Activated T-helper 17 cell treated with anti-CD3 and anti-CD28 coated beads, Interleukin-2, amount 50 U/mL, for 72 hours (primary cell): ENCODE data around the gene TGFBI. TPM values are rescaled to one million over a fixed set of nuclear protein-coding genes. Genes with fewer than 3 reads are reported as not detected.
A peak's percentile ranks its signal among the peaks of the same experiment; 100 is the strongest.
"Not testable (repeated sequence)": the region's sequence is repeated elsewhere in the genome, so short reads cannot be mapped to it uniquely, and the experiment has no call there.

ENCODE experiments used
- ATAC-seq: fragments of 150-1000 bp; cut with Tn5 transposase; replicated peaks from 2 replicates; pipeline ENCODE4 v1.10.0; 2021; ENCODE audit warnings: mild to moderate bottlenecking, moderate library complexity
- H3K27ac Mint-ChIP-seq: one replicate; pipeline ENCODE4 v1.8.0; 2022; ENCODE audit warnings: mixed read lengths
- H3K27me3 Mint-ChIP-seq: one replicate; pipeline ENCODE4 v1.8.0; 2022; ENCODE audit warnings: mixed read lengths
- H3K36me3 Mint-ChIP-seq: one replicate; pipeline ENCODE4 v1.8.0; 2022; ENCODE audit warnings: low read depth, mild to moderate bottlenecking, mixed read lengths
- H3K4me1 Mint-ChIP-seq: one replicate; pipeline ENCODE4 v1.8.0; 2022; ENCODE audit warnings: mixed read lengths
- H3K4me3 Mint-ChIP-seq: one replicate; pipeline ENCODE4 v1.8.0; 2022; ENCODE audit warnings: mild to moderate bottlenecking, mixed read lengths
- H3K9me3 Mint-ChIP-seq: one replicate; pipeline ENCODE4 v1.8.0; 2022; ENCODE audit warnings: mixed read lengths
- total RNA-seq, 2 donors: library from RNA; stranded (reverse); gene quantifications; one replicate each; pipeline ENCODE4 v1.2.3, GENCODE V29; 2022

The TGFBI gene
- total RNA-seq, 2 donors from 2014 or later = 0.78 TPM; not detected in 1

DNA sequence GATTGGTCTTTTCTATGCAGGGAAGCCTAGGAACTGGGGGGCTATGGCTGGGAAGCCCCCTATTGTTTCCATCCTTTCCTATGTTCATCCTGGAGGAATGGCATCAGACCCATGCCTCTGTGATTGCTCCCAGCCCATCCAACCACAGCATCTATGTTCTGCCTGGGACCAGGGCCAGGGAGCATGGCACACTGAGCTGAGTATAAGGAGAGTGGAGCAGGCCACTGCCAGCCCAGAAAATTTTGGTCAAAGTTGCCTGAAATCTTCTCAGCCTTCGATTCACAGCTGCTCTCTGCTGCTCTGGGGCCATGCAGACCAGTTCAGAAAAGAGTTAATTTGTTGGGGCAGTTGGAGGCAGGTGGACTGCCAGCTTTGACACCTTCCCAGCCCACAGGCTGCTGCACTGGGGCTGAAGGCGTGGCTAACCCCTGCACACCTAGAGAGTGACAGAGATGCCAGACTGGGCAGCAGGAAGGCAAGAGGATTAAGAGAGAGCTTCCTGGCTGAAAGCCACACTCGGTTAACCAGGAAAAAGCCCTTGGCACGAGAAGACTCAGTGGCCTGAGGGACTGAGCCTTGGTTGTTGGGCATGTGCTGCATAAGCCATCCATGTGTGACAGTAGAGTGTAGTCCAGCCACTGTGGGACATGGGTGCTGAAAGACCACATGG is 12.1 kb downstream of the TGFBI start:
- ATAC-seq = no peak
- no peak overlapping the region for H3K4me3 Mint-ChIP-seq
- no peak overlapping the region for H3K27ac Mint-ChIP-seq
- H3K9me3 Mint-ChIP-seq = peaks cover 4% of the 10 kb centered on the region
- no peaks in the 10 kb centered on the region for H3K36me3 Mint-ChIP-seq
- peaks cover 32% of the 10 kb centered on the region for H3K4me1 Mint-ChIP-seq
- H3K27me3 Mint-ChIP-seq = no peaks in the 10 kb centered on the region

DNA sequence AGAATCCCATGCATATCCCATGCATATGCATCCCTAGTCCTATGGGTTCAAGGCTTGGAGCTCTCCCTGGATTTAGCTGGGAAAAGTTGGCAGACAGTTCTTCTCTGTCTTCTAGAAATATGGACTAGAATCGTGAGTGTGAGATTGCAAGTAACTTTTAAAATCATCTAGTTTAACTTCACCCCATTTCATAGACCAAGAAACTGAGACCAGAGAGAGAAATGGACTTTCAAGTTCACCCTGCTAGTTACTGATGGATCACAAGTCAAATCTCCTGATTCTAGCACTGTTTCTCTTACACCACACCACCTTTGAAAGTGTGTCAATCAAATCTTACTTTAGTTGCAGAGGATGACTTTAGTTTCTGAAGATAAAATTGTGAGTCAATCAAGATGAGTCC is 13.4 kb downstream of the TGFBI start:
- no peak overlapping the region for H3K4me3 Mint-ChIP-seq
- H3K9me3 Mint-ChIP-seq = peaks cover 4% of the 10 kb centered on the region
- peaks cover 20% of the 10 kb centered on the region for H3K4me1 Mint-ChIP-seq
- no peaks in the 10 kb centered on the region for H3K27me3 Mint-ChIP-seq
- H3K36me3 Mint-ChIP-seq = no peaks in the 10 kb centered on the region
- peak; percentile 9 for ATAC-seq
- no peak overlapping the region for H3K27ac Mint-ChIP-seq

DNA sequence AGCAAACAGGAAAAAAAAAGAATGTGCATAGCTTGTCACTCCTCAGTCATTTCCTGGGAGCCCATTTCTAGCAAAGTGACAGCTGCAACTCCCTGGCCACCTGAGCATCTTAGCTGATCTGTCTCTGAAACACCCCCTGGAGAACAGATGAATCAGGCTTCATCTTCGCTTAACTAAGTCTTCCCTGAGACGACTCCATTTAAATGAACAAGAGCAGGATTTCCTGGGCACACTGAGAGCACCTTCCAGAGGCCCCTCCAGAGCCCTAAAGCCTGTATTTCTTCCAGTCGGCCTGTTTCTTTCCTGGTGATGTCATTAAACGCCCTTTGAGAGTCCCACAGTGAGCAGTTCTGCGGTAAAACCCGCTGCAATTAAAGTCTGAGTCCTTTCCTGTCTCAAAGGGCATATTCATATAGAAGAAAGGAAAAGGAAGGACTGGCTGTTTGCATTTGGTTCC is 13.9 kb downstream of the TGFBI start:
- H3K4me1 Mint-ChIP-seq = peaks cover 14% of the 10 kb centered on the region
- peaks cover under 1% of the 10 kb centered on the region for H3K9me3 Mint-ChIP-seq
- no peaks in the 10 kb centered on the region for H3K36me3 Mint-ChIP-seq
- no peak overlapping the region for H3K27ac Mint-ChIP-seq
- no peak overlapping the region for H3K4me3 Mint-ChIP-seq
- peak; percentile 76 for ATAC-seq
- H3K27me3 Mint-ChIP-seq = no peaks in the 10 kb centered on the region

DNA sequence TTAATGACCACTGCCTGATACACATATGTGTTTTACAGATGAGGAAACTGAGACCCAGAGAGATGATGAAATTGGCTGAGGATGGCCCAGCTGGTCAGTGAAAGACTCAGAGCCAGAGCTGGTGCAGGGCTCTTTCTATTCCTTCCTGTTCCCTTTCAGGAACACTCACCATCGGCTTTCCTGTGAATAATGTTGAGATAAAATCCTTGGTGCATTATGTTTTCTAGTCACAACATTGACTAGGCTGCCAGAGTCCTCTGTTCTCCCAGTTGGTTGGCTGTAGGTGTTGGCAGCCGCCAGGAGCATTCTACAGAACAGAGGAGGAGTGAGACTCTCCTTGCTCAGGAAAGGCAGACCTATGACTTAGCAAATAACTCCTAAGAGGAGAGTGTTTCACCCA is 14.8 kb downstream of the TGFBI start:
- H3K9me3 Mint-ChIP-seq = no peaks in the 10 kb centered on the region
- H3K4me3 Mint-ChIP-seq = no peak overlapping the region
- peaks cover 10% of the 10 kb centered on the region for H3K4me1 Mint-ChIP-seq
- no peak for ATAC-seq
- no peaks in the 10 kb centered on the region for H3K27me3 Mint-ChIP-seq
- no peaks in the 10 kb centered on the region for H3K36me3 Mint-ChIP-seq
- H3K27ac Mint-ChIP-seq = no peak overlapping the region

DNA sequence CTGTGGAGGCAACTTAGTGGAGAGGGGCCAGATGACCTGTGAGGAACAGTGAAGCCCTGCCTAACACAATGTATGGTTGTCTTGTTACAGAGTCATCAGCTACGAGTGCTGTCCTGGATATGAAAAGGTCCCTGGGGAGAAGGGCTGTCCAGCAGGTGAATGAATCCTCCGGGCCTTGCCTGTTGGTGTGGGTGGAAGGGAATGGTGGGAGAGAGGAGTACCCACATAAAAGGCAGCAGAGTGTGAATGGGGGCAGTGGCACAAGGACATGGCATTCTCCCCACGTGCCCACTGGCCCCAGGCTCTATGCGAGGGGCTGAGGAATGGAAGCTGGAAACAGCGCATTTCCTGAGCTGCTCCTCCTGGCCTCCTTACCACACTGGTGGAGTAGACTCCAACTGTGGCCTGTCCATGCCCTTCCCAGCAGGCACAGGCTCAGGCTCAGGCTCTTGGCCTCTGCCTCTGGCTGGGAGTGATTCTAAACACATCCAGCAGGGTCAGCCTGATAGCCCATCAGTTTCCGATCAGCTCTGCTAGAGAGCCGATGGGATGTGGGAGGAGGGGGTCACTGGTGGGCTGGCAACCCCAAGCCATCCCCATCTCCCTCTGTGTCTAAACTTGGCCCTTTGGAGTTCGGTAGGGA is 15.3 kb downstream of the TGFBI start:
- Mint-ChIP-seq H3K27me3 (no peaks in the 10 kb centered on the region), H3K27ac (no peak overlapping the region), H3K36me3 (no peaks in the 10 kb centered on the region), H3K9me3 (no peaks in the 10 kb centered on the region), H3K4me3 (no peak overlapping the region), H3K4me1 (peaks cover 10% of the 10 kb centered on the region)
- ATAC-seq = no peak

DNA sequence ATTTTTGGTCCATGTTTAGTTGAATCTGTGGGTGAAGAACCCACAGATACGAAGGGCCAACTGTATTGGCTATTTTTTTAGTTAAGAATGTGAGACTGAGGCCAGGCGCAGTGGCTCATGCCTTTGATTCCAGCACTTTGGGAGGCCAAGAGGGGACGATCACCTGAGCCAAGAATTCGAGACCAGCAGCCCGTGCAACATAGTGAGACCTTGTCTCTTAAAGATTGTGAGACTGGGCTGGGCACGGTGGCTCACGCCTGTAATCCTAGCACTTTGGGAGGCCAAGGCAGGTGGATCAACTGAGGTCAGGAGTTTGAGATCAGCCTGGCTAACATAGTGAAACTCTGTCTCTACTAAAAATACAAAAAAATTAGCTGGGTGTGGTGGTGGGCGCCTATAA is 16.2 kb downstream of the TGFBI start:
- not testable (repeated sequence) for ATAC-seq, H3K27ac Mint-ChIP-seq, H3K27me3 Mint-ChIP-seq, H3K4me1 Mint-ChIP-seq, H3K9me3 Mint-ChIP-seq, H3K4me3 Mint-ChIP-seq, H3K36me3 Mint-ChIP-seq

DNA sequence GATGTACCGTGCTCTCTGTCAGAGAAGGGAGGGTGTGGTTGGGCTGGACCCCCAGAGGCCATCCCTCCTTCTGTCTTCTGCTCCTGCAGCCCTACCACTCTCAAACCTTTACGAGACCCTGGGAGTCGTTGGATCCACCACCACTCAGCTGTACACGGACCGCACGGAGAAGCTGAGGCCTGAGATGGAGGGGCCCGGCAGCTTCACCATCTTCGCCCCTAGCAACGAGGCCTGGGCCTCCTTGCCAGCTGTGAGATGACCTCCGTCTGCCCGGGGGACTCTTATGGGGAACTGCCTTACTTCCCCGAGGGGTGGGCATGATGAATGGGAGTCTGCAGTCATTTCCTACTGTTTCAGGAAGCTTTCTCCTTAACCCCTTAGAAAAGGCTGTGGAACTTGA is 17.5 kb downstream of the TGFBI start:
- Mint-ChIP-seq H3K9me3 (no peaks in the 10 kb centered on the region), H3K36me3 (no peaks in the 10 kb centered on the region), H3K4me1 (peaks cover 10% of the 10 kb centered on the region)

DNA sequence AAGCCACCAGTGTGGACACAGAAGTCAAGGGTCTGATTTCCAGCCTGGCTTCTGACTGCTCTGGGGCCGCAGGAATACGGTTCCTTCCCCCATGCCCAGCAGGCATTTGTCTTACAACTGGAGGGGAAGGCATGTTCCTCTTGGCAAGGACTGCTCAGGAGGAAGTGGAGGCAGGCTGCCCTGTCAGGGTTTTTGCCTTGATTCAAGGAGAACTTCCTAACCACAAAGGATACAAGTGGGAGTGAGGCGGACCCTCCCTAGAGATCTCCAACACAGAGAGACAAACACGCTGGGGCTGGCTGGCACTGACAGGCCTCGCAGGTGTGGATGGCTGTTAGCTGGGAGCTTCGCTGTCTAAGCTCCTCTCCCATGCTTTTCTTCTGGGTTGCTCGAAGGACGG is 19.1 kb downstream of the TGFBI start:
- Mint-ChIP-seq H3K9me3 (no peaks in the 10 kb centered on the region), H3K4me1 (peaks cover 1% of the 10 kb centered on the region), H3K4me3 (no peak overlapping the region), H3K27ac (no peak overlapping the region), H3K27me3 (no peaks in the 10 kb centered on the region), H3K36me3 (no peaks in the 10 kb centered on the region)
- ATAC-seq = no peak

More for the DNA sequence above, 17.5 kb downstream of the TGFBI start:
- H3K27me3 Mint-ChIP-seq = no peaks in the 10 kb centered on the region
- no peak overlapping the region for H3K27ac Mint-ChIP-seq
- no peak overlapping the region for H3K4me3 Mint-ChIP-seq
- no peak for ATAC-seq

DNA sequence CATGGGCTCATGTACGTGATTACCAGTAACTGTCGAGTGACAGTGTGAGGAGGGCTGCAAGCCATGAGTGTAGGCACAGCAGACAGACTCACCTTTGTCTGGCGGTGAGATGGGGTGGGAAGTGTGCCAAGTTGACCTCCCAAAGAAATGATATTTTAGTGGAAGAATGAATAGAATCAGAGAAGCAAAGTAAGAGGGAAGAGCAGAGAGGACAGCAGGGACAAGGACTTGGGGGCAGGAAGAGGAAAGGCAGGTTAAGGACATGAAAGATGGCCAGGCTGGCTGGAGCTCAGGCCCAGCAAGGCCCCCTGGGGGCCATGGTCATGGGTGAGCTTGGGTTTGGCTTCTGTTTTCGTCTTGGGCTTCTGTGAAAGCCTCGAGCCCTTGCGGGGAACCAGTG is 20.2 kb downstream of the TGFBI start:
- Mint-ChIP-seq H3K4me1 (no peaks in the 10 kb centered on the region), H3K36me3 (no peaks in the 10 kb centered on the region), H3K27me3 (no peaks in the 10 kb centered on the region), H3K4me3 (no peak overlapping the region), H3K27ac (no peak overlapping the region), H3K9me3 (no peaks in the 10 kb centered on the region)
- no peak for ATAC-seq

DNA sequence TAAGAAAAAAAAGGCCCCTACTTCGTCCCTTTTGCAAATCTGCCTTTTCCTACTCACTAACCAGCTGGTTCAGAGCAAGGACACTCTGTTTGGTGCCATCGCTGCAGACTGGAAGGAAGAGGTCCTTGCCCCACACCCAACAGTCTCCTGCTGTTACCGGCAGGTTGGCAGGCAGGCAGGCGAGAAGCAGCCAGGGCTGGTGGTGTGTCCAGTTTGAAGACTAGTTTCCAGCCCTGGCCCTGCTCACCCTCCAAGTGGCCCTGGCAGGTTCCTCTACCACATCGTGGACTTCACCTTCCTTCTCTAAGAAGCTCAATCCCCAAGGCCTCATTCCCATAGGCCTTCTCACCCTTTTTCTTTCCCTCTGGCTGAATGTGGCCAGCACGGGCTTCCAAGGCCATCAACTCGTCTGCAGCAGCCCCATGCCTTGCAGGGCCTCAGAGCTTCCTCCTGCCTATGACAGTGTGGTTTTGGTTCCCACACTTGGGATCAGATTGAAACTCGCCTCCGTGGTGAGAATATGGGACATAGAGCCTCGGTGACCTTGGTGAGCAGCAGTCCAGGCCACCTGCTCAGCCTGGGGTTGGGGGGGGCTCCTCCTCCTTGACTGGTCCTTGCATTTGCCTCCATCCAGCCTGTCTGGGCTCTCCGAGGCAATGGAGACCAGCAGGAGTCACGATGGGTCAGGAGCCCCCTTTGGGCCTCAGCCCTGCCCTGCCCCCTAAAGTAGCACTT is 22.9 kb downstream of the TGFBI start:
- no peaks in the 10 kb centered on the region for H3K9me3 Mint-ChIP-seq
- H3K4me3 Mint-ChIP-seq = no peak overlapping the region
- no peak overlapping the region for H3K27ac Mint-ChIP-seq
- H3K36me3 Mint-ChIP-seq = no peaks in the 10 kb centered on the region
- no peaks in the 10 kb centered on the region for H3K4me1 Mint-ChIP-seq
- no peak for ATAC-seq
- H3K27me3 Mint-ChIP-seq = no peaks in the 10 kb centered on the region

DNA sequence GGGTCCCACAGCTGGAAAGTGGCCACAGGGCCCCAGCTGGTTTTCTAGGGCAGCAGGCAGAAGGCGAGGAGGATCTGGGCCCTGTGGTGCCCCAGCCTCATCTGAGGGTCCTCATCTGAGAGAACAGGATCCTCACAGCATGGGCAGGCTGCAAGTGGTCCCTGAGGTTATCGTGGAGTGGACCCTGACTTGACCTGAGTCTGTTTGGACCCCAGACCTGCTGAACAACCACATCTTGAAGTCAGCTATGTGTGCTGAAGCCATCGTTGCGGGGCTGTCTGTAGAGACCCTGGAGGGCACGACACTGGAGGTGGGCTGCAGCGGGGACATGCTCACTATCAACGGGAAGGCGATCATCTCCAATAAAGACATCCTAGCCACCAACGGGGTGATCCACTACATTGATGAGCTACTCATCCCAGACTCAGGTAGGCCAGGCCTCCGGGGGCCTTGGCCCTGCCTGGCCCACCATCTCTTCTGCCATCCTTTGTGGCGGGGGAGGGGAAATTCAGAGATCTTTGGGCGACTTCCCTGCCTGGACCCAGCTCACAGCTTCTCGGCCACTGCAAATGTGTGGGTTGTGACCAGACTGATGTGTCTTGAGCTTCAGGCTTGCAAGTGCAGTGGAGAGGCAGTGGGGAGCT is 24.0 kb downstream of the TGFBI start:
- no peak overlapping the region for H3K4me3 Mint-ChIP-seq
- no peaks in the 10 kb centered on the region for H3K36me3 Mint-ChIP-seq
- H3K27ac Mint-ChIP-seq = no peak overlapping the region
- no peaks in the 10 kb centered on the region for H3K4me1 Mint-ChIP-seq
- H3K27me3 Mint-ChIP-seq = no peaks in the 10 kb centered on the region
- H3K9me3 Mint-ChIP-seq = no peaks in the 10 kb centered on the region
- no peak for ATAC-seq

DNA sequence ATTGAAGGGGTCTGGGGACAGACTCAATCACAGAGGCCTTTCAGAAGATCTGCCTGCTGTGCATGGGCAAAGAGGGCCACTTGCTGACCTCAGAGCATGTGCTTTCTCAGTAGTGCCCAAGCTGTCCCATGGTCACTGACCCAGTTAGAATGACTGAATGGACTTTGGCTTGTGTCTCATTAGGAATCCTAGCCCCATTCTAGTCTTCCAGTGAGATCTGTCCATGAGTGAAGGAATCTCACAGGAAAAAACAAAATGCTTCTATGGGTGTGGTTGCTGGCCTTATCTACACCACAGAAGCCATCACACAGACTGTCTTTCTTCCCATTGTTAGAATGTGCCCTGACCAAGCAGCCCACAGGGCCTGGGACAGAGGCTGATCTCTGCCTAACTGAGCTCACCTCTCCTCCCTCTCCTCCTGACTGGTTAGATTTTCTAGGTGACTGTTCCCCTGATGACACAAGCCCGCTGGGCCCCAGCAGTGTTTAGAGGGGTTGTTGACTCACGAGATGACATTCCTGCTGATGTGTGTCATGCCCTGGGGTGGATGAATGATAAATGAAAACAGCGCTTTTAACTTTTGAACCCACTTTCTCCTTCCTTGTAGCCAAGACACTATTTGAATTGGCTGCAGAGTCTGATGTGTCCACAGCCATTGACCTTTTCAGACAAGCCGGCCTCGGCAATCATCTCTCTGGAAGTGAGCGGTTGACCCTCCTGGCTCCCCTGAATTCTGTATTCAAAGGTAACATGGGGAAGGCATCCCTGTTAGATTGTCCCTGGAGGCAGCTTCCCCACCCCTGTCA is 24.8 kb downstream of the TGFBI start:
- no peaks in the 10 kb centered on the region for H3K27me3 Mint-ChIP-seq
- peak; percentile 68 for ATAC-seq
- no peak overlapping the region for H3K4me3 Mint-ChIP-seq
- no peaks in the 10 kb centered on the region for H3K4me1 Mint-ChIP-seq
- H3K9me3 Mint-ChIP-seq = no peaks in the 10 kb centered on the region
- H3K36me3 Mint-ChIP-seq = no peaks in the 10 kb centered on the region
- H3K27ac Mint-ChIP-seq = no peak overlapping the region

DNA sequence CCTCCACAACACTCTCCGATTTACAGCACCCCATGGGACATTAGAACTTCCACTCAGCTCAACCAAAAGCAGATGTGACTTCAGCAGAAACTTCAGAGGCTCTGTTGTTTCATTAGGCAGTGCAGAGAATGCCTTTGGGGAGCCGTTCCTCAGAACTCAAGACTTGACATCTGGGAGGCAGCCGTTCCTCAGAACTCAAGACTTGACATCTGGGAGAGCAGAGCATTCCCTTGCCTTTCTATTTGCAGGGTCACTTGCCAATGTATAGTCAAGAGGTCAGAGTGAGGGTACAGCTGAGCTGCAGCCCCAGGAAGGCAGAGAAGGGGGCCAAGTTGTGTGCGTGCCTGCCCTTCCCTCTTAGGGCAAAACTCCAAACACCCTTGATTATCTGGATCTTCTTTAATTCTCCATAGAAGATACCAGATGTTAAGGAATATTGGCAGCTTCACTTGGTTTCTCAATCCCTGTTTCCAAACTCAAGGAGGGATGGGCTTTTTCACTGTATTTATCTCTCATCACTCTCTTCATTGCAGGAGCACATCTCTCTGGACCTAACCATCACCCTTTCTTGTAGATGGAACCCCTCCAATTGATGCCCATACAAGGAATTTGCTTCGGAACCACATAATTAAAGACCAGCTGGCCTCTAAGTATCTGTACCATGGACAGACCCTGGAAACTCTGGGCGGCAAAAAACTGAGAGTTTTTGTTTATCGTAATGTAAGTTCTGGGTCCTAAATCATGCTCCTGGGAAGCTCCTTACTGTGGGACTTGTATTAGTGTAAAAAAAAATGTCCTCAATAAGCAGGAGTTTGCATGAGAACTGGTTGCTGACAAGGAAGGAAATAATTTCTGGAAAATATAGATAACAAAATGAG is 25.6 kb downstream of the TGFBI start:
- no peak for ATAC-seq
- H3K36me3 Mint-ChIP-seq = no peaks in the 10 kb centered on the region
- H3K27me3 Mint-ChIP-seq = no peaks in the 10 kb centered on the region
- no peak overlapping the region for H3K4me3 Mint-ChIP-seq
- no peak overlapping the region for H3K27ac Mint-ChIP-seq
- no peaks in the 10 kb centered on the region for H3K4me1 Mint-ChIP-seq
- H3K9me3 Mint-ChIP-seq = no peaks in the 10 kb centered on the region
